GM18867 (cell line): ENCODE results near the gene OR51E1.

Source experiments
- ATAC-seq: cut with Tn5 transposase; IDR thresholded peaks from one replicate; pipeline ENCODE4 v1.9.1; 2021; ENCODE audit warnings: mild to moderate bottlenecking, moderate library complexity; ENCODE audit not compliant: unreplicated experiment

The OR51E1 gene

GRCh38 chr11:4643682-4644081, at the start of gene OR51E1:
TSS of gene OR51E1 (plus strand) at chr11:4643982. CDS start at chr11:4652527, 8,545 bp downstream.
- no peak for ATAC-seq

GRCh38 chr11:4605057-4605456, 38.7 kb upstream of the OR51E1 start:
- ATAC-seq, result no peak

- ATAC-seq, result no peak
Observed at GRCh38 chr11:4606231-4607015, 37.4 kb upstream of the OR51E1 start.

- ATAC-seq, result no peak
Observed at GRCh38 chr11:4607096-4607495, 36.7 kb upstream of the OR51E1 start.

GRCh38 chr11:4607781-4608666, 35.8 kb upstream of the OR51E1 start, which contains the start of gene TRIM68:
TSS of gene TRIM68 (minus strand) at chr11:4608231. CDS start at chr11:4605504, 2,727 bp downstream.
- ATAC-seq, result peak; percentile 100

- no peak for ATAC-seq
Observed at GRCh38 chr11:4610258-4610935, 33.4 kb upstream of the OR51E1 start.

- no peak for ATAC-seq
Observed at GRCh38 chr11:4611986-4612385, 31.8 kb upstream of the OR51E1 start.

GRCh38 chr11:4615856-4616444, 27.8 kb upstream of the OR51E1 start:
- ATAC-seq, result no peak

GRCh38 chr11:4619514-4619913, 24.3 kb upstream of the OR51E1 start:
- no peak for ATAC-seq

- ATAC-seq, result peak; percentile 82
Observed at GRCh38 chr11:4626207-4627099, 17.3 kb upstream of the OR51E1 start.

- ATAC-seq, result no peak
Observed at GRCh38 chr11:4636136-4636535, 7.6 kb upstream of the OR51E1 start.

GRCh38 chr11:4636962-4637661, 6.7 kb upstream of the OR51E1 start, which contains the start of gene OR51D1:
TSS of gene OR51D1 (plus strand) at chr11:4637477. CDS start at chr11:4639791, 2,314 bp downstream.
- ATAC-seq, result peak; percentile 98

GRCh38 chr11:4637662-4638047, 6.1 kb upstream of the OR51E1 start:
- ATAC-seq, result no peak

GRCh38 chr11:4639931-4640330, 3.9 kb upstream of the OR51E1 start:
- no peak for ATAC-seq

- no peak for ATAC-seq
Observed at GRCh38 chr11:4641501-4641900, 2.3 kb upstream of the OR51E1 start.

- no peak for ATAC-seq
Observed at GRCh38 chr11:4642043-4642442, 1.7 kb upstream of the OR51E1 start.

GRCh38 chr11:4643076-4643475, 706 bp upstream of the OR51E1 start:
- ATAC-seq, result no peak

GRCh38 chr11:4644233-4644632, 451 bp downstream of the OR51E1 start:
- ATAC-seq, result no peak

- ATAC-seq, result no peak
Observed at GRCh38 chr11:4645974-4646373, 2.2 kb downstream of the OR51E1 start.
